Superior temporal gyrus (tissue), 1 donor: ENCODE data around the gene PARS2.

Experiments
- DNase-seq: peaks from one replicate; pipeline ENCODE4 v3.0.0-alpha.2; 2016; ENCODE audit errors: extremely low spot score

Gene PARS2

DNA sequence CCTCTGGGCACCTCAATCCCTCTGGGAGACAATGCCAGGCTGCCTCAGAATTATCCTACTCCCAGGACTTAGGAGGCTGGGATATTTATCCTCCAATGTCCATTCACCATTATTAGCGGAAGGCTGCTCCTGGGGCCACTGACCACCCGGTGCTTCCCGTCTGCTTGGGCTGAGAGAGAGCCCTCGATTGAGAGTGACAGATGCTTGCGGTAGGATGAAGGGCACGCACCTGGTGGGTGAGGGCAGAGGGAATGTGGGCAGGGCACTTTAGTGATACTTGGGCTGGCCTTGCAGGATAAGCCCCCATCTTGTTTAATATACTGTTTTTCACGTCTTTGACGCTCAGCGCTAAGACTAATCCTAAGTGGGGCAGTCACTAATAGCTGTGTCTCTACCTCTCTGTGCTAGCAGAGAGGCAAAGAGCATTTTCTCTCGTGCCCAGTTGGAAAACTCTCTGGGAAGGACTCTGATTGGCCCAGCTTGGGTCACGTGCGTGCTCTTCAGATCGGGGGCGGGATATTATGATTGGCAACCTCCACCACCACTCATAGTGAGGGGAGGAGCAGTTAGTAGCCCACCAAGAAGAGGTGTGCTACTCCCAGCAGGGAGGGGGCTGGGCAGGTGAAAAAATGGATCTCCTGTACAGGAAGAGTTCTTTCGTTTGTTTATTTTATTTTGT is 10.6 kb upstream of the PARS2 start:
- no peak for DNase-seq

DNA sequence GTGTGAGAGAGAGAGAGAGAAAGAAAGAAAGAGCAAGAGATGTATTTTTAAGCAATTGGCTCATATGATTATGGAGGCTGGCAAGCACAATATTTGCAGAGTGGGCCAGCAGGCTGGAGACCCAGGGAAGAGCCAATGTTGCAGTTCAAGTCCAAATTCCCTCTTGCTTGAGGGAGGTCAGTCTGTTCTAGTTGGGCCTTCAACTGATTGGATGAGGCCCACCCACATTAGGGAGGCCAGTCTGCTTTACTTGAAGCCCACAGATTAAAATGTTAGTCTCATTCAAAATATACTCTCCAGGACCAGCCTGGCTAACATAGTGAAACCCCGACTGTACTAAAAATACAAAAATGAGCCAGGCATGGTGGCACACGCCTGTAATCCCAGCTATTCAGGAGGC is 8.6 kb upstream of the PARS2 start:
- no peak for DNase-seq

DNA sequence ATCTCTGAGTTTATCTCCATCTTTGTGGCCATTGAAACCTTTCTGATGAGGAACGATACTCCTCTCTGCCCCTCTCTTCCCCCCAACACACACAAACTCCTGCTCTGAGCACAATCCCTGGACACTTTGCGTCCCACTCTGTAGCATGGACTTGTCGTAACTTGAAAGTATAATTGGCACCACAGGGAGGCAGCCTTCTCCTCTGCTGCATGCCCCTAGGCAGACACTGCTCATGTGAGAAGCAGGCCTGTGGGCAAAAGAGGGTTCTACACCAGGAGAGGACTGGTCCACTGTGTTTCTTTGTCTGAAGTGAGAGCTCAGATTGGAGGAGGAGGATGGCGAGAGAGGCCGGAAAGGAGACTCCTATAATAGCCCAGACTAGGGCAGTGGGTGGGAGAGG is 3.8 kb upstream of the PARS2 start:
- DNase-seq: no peak

DNA sequence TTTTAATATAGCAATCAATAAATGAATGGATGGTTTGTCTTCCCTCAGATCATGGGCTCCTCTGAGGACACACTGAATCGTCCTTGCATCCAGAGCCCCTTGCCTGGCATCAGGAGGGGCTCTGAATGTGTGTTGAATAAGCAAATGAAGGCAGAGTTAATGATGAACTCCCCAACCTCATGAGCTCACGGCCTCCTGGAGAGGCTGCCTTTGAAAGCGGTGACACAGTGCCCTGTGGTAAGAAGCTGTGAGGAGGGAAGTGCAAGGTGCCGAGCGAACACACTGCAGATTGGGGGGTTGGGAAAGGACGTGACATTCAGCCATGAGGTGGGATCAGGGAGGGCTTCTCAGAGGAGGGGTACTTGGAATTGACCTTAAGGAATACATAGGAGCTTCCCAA is 3.2 kb upstream of the PARS2 start:
- DNase-seq: no peak

DNA sequence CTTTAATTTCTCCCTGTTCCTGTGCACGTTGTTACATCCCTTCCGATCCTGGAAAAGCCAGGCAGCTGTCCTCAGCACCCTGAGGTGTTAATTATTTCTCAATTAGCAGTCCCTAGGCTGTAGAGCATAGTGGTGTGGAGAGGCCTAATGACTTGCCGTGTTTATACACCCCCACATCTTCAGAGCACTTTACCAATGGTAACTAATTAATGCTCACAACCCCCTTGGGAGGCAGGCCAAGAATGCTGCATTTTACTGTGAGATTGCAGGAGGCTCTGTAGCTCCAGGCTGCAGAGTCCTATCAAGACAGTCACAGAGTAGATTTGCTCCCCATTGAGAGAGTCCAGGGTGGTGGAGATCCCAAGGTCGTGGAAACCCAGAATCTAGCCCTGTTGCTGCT is 2.4 kb upstream of the PARS2 start:
- DNase-seq: no peak

DNA sequence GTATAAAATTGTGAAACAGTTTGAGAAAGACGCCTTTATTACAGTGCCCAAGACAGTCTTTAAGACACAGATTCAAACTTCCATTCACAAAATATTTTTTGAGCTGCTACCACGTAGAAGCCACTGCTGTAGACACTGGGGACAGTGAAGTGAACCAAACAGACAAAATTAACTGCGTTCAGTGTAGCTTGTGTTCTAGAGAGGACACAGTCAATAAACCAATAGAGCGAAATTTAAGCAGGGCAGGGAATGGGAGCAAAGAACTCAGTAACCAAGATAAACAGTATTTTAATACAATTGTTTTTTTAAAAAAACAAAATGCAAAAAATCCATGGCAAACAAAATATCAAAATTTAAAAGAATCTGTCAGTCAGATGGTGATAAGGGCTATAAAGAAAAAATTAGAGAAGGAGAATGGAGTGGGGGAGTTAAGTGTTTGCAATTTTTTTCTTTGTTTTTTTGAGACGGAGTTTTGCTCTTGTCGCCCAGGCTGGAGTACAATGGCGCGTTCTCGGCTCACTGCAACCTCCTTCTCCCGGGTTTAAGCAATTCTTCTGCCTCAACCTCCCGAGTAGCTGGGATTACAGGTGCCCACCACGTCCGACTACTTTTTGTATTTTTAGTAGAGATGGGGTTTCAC is 719 bp upstream of the PARS2 start:
- no peak for DNase-seq

DNA sequence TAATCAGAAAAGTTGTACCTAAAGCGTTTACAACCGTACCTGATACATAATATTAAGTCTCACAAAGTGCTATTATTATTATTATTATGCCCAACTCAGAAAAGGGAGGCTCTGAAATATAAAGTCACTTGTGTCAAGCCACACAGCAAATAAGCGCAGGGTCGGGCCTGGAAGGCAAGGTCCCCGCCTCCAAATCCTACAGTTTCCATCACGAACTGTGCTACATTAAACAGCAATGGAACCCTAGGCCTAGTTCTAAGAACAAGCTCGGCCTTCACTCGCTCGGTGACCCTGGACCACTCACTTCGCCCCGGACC is 549 bp downstream of the PARS2 start:
- no peak for DNase-seq

DNA sequence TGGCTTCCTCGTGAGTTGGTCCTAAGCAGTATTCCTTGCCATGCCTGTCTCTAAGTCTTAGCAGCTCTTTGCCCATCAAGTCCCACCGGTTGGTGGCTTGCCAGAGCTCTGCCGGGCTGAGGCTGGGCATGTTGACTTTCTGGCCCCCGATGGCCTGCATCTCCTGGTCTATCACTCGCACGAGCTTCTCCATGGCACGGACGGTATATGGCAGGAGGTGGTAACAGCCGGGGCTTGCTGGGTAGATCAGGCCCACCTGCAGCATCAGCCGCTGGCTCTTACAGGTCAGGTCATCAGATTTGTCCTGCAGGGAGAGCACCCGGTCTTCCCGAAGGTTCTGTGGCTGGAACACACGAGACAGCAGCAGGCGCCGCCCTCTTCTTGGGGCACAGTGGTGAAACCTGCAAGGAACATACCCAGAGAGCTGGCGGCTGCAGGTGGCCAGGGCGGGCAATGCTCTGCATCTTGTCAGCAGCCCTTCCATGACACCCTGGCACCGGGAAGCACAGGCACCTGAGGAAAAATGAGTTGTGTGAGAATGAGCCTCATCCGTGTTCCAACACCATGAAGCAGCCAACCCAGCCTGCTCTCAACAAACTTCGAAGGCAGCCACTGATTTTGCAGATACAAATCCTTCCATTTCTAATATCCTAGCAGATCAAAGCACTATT is 5.5 kb downstream of the PARS2 start:
- no peak for DNase-seq

GRCh38 chr1:54757833-54758232 is 6.5 kb downstream of the PARS2 start:
- DNase-seq: no peak

- DNase-seq: no peak
Observed at GRCh38 chr1:54754486-54755285, 9.6 kb downstream of the PARS2 start.

- no peak for DNase-seq
Observed at GRCh38 chr1:54754045-54754444, 10.3 kb downstream of the PARS2 start.

GRCh38 chr1:54751426-54751825 is 12.9 kb downstream of the PARS2 start:
- no peak for DNase-seq

DNA sequence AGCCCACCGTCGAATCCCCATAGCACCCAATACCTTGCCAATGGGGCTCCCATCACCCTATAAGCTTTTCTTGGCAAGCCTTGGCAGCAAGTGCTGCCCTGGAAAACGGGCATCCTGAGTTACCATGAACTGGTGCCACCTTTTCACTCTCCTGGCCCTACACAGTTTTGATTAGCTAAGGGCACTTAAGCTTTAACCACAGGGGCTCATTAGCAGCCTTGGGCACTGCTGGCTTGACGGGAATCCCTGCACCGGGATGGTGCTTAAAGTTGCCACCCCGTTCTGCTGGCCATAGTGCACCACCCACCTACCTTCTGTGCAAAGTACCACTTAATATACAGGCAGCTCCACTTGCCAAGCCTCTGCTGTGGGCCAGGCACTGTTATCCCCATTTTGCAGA is 13.7 kb downstream of the PARS2 start:
- DNase-seq: no peak

GRCh38 chr1:54748094-54748835 is 16.1 kb downstream of the PARS2 start:
- DNase-seq: no peak

- no peak for DNase-seq
Observed at GRCh38 chr1:54745864-54746263, 18.5 kb downstream of the PARS2 start.

- DNase-seq: no peak
Observed at GRCh38 chr1:54745274-54745673, 19.0 kb downstream of the PARS2 start.

GRCh38 chr1:54744696-54745095 is 19.6 kb downstream of the PARS2 start:
- no peak for DNase-seq

DNA sequence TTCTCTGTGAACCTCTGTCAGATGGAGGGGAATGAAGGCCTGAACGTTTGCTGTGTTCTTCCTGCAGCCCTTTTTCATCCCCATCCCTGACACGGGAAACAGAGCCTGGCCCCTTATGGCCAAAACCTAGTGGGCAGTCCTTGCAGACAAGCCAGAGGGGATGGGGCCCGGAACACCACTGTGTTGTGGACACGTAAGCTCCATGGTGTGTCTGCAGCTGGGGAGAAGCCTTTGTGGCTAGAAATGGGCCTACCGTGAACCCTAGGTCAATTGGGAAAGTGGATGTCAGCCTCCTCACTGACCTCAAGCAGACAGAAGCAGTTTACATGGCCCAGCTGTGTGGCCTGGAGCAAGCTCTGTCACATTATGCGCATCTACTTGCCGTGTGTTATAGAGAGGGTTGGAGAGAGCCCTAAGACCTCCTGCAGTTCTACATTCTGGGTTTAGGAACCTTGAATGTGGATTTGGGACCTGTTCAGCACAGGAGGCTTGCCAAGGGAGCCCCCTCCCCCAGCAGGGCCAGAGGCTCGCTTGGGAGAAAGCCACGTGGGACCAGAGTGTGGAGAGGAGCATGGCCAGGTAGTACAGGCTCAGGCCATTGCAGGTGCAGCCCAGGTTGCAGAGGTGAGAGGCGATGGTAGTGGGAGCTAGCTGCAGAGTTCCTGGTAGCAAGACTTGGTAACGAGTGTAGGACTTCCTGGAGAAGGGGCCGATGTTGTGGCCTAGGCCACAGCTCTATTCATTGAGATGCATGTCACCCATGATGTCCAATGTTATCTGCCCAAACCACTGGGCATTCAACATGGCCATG is 20.7 kb downstream of the PARS2 start:
- no peak for DNase-seq

DNA sequence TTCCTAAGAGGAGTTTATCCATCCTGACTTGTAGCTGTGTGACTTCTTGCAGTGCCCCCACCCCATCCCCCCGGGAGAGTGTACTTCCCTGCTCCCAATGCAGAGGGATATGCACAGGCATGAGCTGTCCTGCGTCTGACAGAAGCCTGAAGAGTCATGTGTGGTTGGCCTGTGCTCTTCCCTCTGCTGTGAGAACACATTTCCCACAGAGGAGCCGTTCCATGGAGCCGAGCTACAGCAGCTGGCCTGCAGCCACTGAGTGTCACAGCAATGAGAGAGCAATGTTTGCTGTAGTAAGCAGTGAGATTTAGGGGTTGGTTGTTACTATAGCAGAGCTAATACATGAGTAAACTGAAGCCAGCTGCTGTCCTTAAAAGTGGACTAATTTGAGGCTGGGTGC is 22.0 kb downstream of the PARS2 start:
- DNase-seq: no peak

- DNase-seq: no peak
Observed at GRCh38 chr1:54741531-54741930, 22.8 kb downstream of the PARS2 start.

- no peak for DNase-seq
Observed at GRCh38 chr1:54738244-54738643, 26.1 kb downstream of the PARS2 start.
